ENCODE data around the gene RASSF8. TPM values are rescaled to one million over a fixed set of nuclear protein-coding genes. Genes with fewer than 3 reads are reported as not detected.

Gene RASSF8
- polyA plus RNA-seq, 1 experiment: 25.5 TPM

DNA sequence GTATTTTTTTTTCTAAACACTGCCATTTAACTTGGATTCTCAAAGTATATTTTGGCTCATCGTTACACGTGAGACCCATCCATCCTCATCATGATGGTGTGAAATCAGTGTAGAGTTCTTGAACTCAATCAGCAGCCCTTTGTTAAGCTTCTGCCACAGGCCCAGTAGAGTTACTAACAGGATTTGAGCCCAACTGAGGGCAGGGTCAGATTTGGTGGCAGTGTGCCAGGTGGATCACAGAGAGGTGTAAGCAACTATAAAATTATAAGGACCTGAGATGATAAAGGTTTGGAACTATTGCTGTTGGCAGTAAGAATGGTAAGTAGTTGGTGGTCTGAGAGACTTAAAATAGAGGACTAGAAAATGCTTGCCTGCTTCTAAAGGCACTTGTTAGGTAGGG is 72.8 kb downstream of the RASSF8 start:
- no peak for DNase-seq (ENCODE audit: low read depth, low spot score)
- POLR2A ChIA-PET: no interaction called here
- Histone ChIP-seq H3K27me3 (ENCODE audit: control insufficient read depth, insufficient read depth, low read length) (no peaks in the 10 kb centered on the region), H3K9me3 (ENCODE audit: control insufficient read depth, insufficient read depth, low read length) (no peaks in the 10 kb centered on the region), H3K27ac (ENCODE audit: low read depth, low read length) (no peak overlapping the region), H3K4me3 (ENCODE audit: low read depth, low read length) (no peak overlapping the region)
- CTCF ChIA-PET: interaction anchor here (1.3 to 1.6 kb wide), 4 partner anchors 14 to 620 kb away, joined by 4 to 6 read pairs (median 4); no protein-coding TSS in a partner anchor
- TF ChIP-seq, protein P1, sequence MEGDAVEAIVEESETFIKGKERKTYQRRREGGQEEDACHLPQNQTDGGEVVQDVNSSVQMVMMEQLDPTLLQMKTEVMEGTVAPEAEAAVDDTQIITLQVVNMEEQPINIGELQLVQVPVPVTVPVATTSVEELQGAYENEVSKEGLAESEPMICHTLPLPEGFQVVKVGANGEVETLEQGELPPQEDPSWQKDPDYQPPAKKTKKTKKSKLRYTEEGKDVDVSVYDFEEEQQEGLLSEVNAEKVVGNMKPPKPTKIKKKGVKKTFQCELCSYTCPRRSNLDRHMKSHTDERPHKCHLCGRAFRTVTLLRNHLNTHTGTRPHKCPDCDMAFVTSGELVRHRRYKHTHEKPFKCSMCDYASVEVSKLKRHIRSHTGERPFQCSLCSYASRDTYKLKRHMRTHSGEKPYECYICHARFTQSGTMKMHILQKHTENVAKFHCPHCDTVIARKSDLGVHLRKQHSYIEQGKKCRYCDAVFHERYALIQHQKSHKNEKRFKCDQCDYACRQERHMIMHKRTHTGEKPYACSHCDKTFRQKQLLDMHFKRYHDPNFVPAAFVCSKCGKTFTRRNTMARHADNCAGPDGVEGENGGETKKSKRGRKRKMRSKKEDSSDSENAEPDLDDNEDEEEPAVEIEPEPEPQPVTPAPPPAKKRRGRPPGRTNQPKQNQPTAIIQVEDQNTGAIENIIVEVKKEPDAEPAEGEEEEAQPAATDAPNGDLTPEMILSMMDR (IDR thresholded peaks at IDR 0.05; ENCODE audit: low read depth, low read length): no peak

DNA sequence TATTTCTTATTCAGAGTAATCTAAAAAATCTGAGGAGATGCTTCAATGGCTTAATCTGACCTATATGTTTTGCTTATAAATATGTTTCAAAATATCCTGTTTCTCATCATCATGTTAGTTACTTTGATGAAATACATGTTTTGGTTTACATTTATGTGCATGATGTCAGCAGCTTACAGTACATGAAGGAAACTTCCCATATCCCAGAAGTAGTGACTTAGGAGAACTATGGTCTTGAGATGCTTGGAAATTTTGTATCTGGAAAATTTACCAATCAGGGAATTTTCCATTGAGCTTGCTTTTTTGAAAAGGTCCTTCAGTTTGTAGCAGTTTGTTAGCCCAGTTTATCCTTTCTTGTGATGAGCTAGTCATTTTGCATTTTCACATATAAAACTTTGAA is 73.3 kb downstream of the RASSF8 start:
- POLR2A ChIA-PET: no interaction called here
- H3K27me3 ChIP-seq (ENCODE audit: control insufficient read depth, insufficient read depth, low read length): no peaks in the 10 kb centered on the region
- DNase-seq (ENCODE audit: low read depth, low spot score): no peak
- CTCF ChIA-PET: interaction anchor here (1.1 to 1.9 kb wide), 6 partner anchors 14 to 619 kb away, joined by 4 to 15 read pairs (median 4); no protein-coding TSS in a partner anchor
- H3K4me3 ChIP-seq (ENCODE audit: low read depth, low read length): no peak overlapping the region
- TF ChIP-seq, protein P1 (IDR thresholded peaks at IDR 0.05; ENCODE audit: low read depth, low read length): no peak
- H3K9me3 ChIP-seq (ENCODE audit: control insufficient read depth, insufficient read depth, low read length): no peaks in the 10 kb centered on the region
- no peak overlapping the region for H3K27ac ChIP-seq (ENCODE audit: low read depth, low read length)

DNA sequence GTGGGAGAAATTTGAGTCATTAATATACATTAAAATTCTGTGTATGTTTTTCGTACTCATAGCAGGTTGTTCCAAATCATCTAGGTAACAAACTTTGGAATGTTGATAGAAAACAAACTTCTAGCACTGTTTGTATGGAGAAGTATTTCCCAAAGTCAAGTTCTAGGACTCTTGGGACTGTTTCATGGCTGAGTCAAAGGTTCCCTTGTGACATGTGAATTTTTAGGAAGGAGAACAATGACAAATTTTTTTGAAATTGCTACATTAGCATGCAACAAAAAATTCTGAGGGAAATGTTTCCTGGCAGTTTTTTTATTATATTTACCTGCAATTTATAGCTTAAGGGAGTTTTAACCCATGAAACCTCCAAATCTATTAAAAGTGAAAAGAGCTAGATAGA is 73.8 kb downstream of the RASSF8 start:
- Histone ChIP-seq H3K27me3 (ENCODE audit: control insufficient read depth, insufficient read depth, low read length) (no peaks in the 10 kb centered on the region), H3K4me3 (ENCODE audit: low read depth, low read length) (no peak overlapping the region), H3K27ac (ENCODE audit: low read depth, low read length) (no peak overlapping the region), H3K9me3 (ENCODE audit: control insufficient read depth, insufficient read depth, low read length) (no peaks in the 10 kb centered on the region)
- DNase-seq (ENCODE audit: low read depth, low spot score): no peak
- ChIA-PET POLR2A (no interaction called here), CTCF (interaction anchor here (1.1 to 1.9 kb wide), 6 partner anchors 15 to 669 kb away, joined by 3 to 15 read pairs (median 4); no protein-coding TSS in a partner anchor)
- TF ChIP-seq, protein P1 (IDR thresholded peaks at IDR 0.05; ENCODE audit: low read depth, low read length): no peak

DNA sequence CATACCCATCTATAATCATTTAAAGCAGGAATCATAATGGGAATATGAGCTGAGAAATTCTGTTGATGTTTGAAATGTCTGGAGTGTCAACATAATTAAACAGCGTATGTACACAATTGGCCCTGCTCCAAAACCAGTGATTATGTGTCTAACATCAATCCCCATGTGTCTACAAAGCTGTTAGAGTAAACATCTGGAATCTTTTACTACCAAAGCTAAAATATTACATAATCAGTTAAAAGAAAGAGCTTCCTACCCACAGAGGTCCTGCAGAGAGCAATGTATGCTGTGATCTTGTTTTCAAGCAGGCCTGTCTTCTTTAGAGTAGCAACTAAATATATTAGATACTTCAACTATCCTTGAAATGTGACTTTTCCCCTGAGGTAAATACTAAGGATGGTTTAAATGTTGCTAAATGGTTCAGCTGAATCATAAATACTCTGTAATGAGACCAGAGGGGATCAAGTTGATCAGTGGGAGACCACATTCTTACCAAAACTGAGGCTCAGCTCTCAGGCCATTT is 74.3 kb downstream of the RASSF8 start:
- TF ChIP-seq, protein P1 (IDR thresholded peaks at IDR 0.05; ENCODE audit: low read depth, low read length): no peak
- DNase-seq (ENCODE audit: low read depth, low spot score): no peak
- CTCF ChIA-PET: interaction anchor here (0.7 to 1.9 kb wide), 7 partner anchors 15 to 669 kb away, joined by 3 to 15 read pairs (median 4); no protein-coding TSS in a partner anchor
- Histone ChIP-seq H3K4me3 (ENCODE audit: low read depth, low read length) (no peak overlapping the region), H3K9me3 (ENCODE audit: control insufficient read depth, insufficient read depth, low read length) (no peaks in the 10 kb centered on the region), H3K27me3 (ENCODE audit: control insufficient read depth, insufficient read depth, low read length) (no peaks in the 10 kb centered on the region), H3K27ac (ENCODE audit: low read depth, low read length) (no peak overlapping the region)
- POLR2A ChIA-PET: no interaction called here

DNA sequence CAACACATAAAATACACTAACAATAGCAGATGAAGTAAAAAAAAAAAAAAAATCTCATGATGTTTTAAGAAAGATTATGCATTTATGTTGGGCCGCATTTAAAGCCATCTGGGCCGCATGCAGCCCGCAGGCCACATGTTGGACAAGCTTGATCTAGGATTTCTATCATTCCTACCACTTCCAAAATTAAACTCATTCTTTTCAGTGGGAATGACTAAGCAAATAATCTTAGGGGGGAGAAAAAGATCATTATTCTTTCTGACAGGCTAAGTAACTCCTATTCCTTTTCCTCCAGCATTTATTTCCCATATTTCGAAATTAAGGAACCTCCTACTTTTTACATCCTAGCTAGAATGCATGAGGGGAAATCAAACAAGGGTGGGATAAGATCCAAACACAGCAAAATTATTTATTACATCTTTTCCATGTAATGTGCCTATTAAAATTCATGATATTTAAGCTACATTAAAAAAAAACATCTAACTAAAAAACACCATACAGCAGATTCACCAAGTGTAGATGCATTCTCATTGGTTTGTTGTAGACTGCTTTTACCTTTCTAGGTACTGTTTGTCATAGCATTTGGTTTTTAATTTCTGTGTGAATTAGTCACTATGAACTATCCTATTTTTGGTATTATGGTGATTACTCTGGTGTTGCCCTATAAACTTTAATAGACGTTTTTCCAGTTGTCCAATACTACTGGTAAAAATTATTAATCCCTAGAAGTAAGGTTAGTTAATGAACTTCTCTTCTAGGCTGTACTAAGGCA is 76.1 kb downstream of the RASSF8 start:
- H3K27ac ChIP-seq (ENCODE audit: low read depth, low read length): no peak overlapping the region
- TF ChIP-seq, protein P1 (IDR thresholded peaks at IDR 0.05; ENCODE audit: low read depth, low read length): no peak
- no peak for DNase-seq (ENCODE audit: low read depth, low spot score)
- POLR2A ChIA-PET: no interaction called here
- H3K9me3 ChIP-seq (ENCODE audit: control insufficient read depth, insufficient read depth, low read length): no peaks in the 10 kb centered on the region
- H3K27me3 ChIP-seq (ENCODE audit: control insufficient read depth, insufficient read depth, low read length): no peaks in the 10 kb centered on the region
- CTCF ChIA-PET: interaction anchor here (1.6 kb wide), 1 partner anchor 10 kb away, joined by 4 read pairs; no protein-coding TSS in a partner anchor
- no peak overlapping the region for H3K4me3 ChIP-seq (ENCODE audit: low read depth, low read length)

Measured in AG04450 (cell line).